ENCODE results near the gene RTN4RL1. TPM values are rescaled to one million over a fixed set of nuclear protein-coding genes. Genes with fewer than 3 reads are reported as not detected.

Gene RTN4RL1
- total RNA-seq, 1 donor from 2014 or later, result 3.7 TPM

DNA sequence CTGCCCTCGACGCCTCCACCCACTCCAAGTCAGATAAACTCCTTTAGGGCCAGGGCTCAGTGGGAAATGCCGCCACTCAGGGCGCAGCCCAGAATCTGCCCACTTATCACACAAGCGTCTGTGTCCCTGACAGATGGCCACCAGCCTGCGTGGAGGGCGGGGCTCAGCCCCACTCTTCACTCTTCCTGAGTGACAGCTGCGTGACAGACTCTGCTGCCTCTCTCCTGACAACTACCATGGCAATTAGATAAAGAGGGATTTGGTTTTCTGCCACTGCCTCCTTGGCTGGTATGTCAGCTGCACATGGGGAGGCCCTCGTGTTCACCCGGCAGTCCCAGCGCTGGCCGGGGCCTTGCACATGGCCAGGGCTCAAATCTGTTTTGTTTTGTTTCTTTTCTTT lies 96.2 kb downstream of the RTN4RL1 start:
- no peaks in the 10 kb centered on the region for H3K36me3 ChIP-seq
- DNase-seq (ENCODE audit: extremely low spot score in 2 of 2), result no peak
- intact Hi-C loops (cut with DNase I), result no loop called here
- H3K27me3 ChIP-seq, result no peaks in the 10 kb centered on the region
- H3K27ac ChIP-seq, result no peak overlapping the region
- TF ChIP-seq, protein P1, sequence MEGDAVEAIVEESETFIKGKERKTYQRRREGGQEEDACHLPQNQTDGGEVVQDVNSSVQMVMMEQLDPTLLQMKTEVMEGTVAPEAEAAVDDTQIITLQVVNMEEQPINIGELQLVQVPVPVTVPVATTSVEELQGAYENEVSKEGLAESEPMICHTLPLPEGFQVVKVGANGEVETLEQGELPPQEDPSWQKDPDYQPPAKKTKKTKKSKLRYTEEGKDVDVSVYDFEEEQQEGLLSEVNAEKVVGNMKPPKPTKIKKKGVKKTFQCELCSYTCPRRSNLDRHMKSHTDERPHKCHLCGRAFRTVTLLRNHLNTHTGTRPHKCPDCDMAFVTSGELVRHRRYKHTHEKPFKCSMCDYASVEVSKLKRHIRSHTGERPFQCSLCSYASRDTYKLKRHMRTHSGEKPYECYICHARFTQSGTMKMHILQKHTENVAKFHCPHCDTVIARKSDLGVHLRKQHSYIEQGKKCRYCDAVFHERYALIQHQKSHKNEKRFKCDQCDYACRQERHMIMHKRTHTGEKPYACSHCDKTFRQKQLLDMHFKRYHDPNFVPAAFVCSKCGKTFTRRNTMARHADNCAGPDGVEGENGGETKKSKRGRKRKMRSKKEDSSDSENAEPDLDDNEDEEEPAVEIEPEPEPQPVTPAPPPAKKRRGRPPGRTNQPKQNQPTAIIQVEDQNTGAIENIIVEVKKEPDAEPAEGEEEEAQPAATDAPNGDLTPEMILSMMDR (IDR thresholded peaks at IDR 0.05), result no peak
- TF ChIP-seq POLR2AphosphoS5 (IDR thresholded peaks at IDR 0.05; ENCODE audit: insufficient read depth in 1 of 2, low read depth in 1 of 2), result no peak
- no peak for TF ChIP-seq POLR2A (IDR thresholded peaks at IDR 0.05)
- no peaks in the 10 kb centered on the region for H3K9me3 ChIP-seq
- no peak overlapping the region for H3K4me3 ChIP-seq
- H3K4me1 ChIP-seq, result peaks cover 10% of the 10 kb centered on the region

DNA sequence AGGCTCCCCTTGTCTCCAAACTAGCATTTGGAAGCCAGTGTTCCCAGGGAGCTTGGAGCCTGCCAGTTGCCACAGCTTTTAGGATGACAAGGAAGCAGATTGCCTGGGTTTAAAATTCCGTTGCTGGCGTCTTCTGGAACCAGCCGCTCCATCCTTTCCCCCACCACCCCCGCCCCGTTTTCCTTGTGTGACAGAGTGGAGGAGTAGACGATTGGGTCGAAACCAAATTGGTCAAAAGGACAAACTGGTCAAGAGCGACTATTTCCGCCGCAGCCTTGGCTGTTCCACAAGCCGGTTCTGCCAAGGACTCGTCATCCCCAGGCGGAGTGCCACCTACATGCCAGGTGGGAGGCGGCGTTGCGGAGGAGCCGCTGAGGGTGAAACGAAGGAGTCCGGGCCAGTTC lies 104.2 kb downstream of the RTN4RL1 start:
- H3K4me1 ChIP-seq, result no peaks in the 10 kb centered on the region
- H3K27ac ChIP-seq, result no peak overlapping the region
- no peak overlapping the region for H3K4me3 ChIP-seq
- no peak for DNase-seq (ENCODE audit: extremely low spot score in 2 of 2)
- H3K27me3 ChIP-seq, result no peaks in the 10 kb centered on the region
- no peaks in the 10 kb centered on the region for H3K36me3 ChIP-seq
- TF ChIP-seq POLR2A (IDR thresholded peaks at IDR 0.05) (no peak), POLR2AphosphoS5 (IDR thresholded peaks at IDR 0.05; ENCODE audit: insufficient read depth in 1 of 2, low read depth in 1 of 2) (no peak)
- TF ChIP-seq, protein P1 (IDR thresholded peaks at IDR 0.05), result no peak
- intact Hi-C loops (cut with DNase I), result no loop called here
- no peaks in the 10 kb centered on the region for H3K9me3 ChIP-seq

DNA sequence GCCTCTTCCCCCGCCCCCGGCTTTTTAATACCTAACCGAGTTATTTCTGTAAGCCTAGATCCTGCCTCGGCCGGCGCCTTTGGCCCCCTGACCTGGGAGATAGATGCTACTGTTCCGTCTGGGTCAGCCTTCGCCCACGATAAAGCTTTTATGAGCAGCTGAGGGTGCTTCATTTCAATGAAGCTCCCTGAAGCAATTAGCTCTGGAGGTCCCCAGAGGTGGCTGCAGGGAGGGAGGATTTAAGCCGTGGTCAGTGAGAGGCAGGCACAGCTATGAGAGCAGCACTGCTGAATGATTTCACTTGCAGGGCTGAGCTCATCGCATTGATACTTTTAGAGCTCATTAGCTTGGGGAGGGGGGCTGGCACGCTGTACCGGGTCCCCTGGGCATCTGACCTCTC lies 105.9 kb downstream of the RTN4RL1 start:
- Histone ChIP-seq H3K4me3 (no peak overlapping the region), H3K36me3 (no peaks in the 10 kb centered on the region), H3K27me3 (no peaks in the 10 kb centered on the region), H3K9me3 (no peaks in the 10 kb centered on the region), H3K4me1 (no peaks in the 10 kb centered on the region), H3K27ac (no peak overlapping the region)
- no peak for DNase-seq (ENCODE audit: extremely low spot score in 2 of 2)
- intact Hi-C loops (cut with DNase I), result no loop called here
- TF ChIP-seq POLR2AphosphoS5 (IDR thresholded peaks at IDR 0.05; ENCODE audit: insufficient read depth in 1 of 2, low read depth in 1 of 2), result no peak
- TF ChIP-seq, protein P1 (IDR thresholded peaks at IDR 0.05), result no peak
- TF ChIP-seq POLR2A (IDR thresholded peaks at IDR 0.05), result no peak

DNA sequence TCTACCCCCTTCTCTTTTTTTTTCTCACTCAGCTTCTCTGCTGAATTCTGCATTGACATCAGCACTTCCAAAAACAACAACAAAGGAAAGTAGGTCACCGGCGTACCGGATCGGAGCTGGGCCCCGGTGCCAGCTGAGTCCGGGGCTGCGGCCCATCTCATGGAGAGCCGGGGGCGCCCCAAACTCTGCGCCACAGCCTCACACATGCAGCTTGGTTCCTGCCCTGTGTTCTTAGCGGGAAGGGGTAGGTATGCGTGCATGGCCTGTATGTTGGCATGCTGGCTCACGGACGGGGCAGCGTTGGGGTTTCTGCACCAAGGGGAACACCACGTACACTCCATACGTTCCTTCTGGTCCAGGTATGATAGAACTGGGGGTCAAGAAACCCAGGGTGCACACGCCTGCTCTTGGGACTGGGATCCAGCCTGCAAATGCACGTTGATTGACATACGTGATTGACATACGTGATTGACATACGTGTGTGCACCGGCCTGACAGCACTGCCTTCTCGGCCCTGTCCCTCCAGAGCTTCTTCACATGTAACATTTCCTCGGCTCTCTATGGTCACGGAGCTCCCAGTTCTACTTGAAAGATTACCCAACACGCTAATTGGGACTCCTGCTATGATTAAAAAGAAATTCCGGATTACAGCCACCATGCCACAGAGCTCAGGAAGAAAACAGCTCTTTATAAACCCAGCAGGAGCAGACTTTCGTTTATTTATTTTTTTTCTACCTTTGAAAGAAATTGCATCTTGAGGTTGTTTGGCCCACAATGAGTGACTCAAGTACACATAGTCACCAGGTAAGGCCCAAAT lies 106.6 kb downstream of the RTN4RL1 start:
- TF ChIP-seq POLR2A (IDR thresholded peaks at IDR 0.05), result no peak
- TF ChIP-seq, protein P1 (IDR thresholded peaks at IDR 0.05), result no peak
- TF ChIP-seq POLR2AphosphoS5 (IDR thresholded peaks at IDR 0.05; ENCODE audit: insufficient read depth in 1 of 2, low read depth in 1 of 2), result no peak
- Histone ChIP-seq H3K9me3 (no peaks in the 10 kb centered on the region), H3K36me3 (no peaks in the 10 kb centered on the region), H3K4me3 (no peak overlapping the region), H3K27me3 (no peaks in the 10 kb centered on the region), H3K4me1 (no peaks in the 10 kb centered on the region), H3K27ac (no peak overlapping the region)
- intact Hi-C loops (cut with DNase I), result no loop called here
- DNase-seq (ENCODE audit: extremely low spot score in 2 of 2), result no peak

Data from vagina (tissue), 2 donors.